AG09309 (cell line): ENCODE data around the gene IFITM1.

Experiments used
- DNase-seq: peaks from one replicate; pipeline ENCODE4 v3.0.0-alpha.2; 2010; ENCODE audit warnings: low read depth
- H3K4me3 ChIP-seq: 2 replicates; pipeline ENCODE4 v1.5.1; 2011; ENCODE audit warnings: mild to moderate bottlenecking, low read depth, low read length, moderate library complexity; ENCODE audit not compliant: control insufficient read depth
- CTCF ChIP-seq: IDR thresholded peaks from 2 replicates; pipeline ENCODE4 v1.5.1; 2011; ENCODE audit warnings: mild to moderate bottlenecking, low read depth, low read length, inconsistent platforms; ENCODE audit not compliant: insufficient read depth, control insufficient read depth; ENCODE audit errors: missing control alignments

Gene IFITM1

GRCh38 chr11:295351-296170 is 18.3 kb upstream of the IFITM1 start:
- no peak for DNase-seq
- no peak overlapping the region for H3K4me3 ChIP-seq
- TF ChIP-seq CTCF = no peak

GRCh38 chr11:296171-297050 is 17.4 kb upstream of the IFITM1 start:
- no peak for TF ChIP-seq CTCF
- H3K4me3 ChIP-seq = no peak overlapping the region
- no peak for DNase-seq

- no peak for DNase-seq
- no peak for TF ChIP-seq CTCF
These were observed 16.7 kb upstream of the IFITM1 start for GRCh38 chr11:297051-297585.

GRCh38 chr11:297586-298405 is 16.0 kb upstream of the IFITM1 start:
- H3K4me3 ChIP-seq = no peak overlapping the region
- no peak for DNase-seq
- no peak for TF ChIP-seq CTCF

More at GRCh38 chr11:297051-297585, 16.7 kb upstream of the IFITM1 start:
- H3K4me3 ChIP-seq = no peak overlapping the region

GRCh38 chr11:298406-299065 is 15.3 kb upstream of the IFITM1 start:
- TF ChIP-seq CTCF = no peak
- no peak overlapping the region for H3K4me3 ChIP-seq
- no peak for DNase-seq
